Activated T-helper 17 cell treated with anti-CD3 and anti-CD28 coated beads, Interleukin-2, amount 50 U/mL, for 72 hours (primary cell): ENCODE results near the gene HOMER1. TPM values are rescaled to one million over a fixed set of nuclear protein-coding genes. Genes with fewer than 3 reads are reported as not detected.

ENCODE experiments used
- ATAC-seq: fragments of 150-1000 bp; cut with Tn5 transposase; replicated peaks from 2 replicates; pipeline ENCODE4 v1.10.0; 2021; ENCODE audit warnings: mild to moderate bottlenecking, moderate library complexity
- H3K27ac Mint-ChIP-seq: one replicate; pipeline ENCODE4 v1.8.0; 2022; ENCODE audit warnings: mixed read lengths
- H3K27me3 Mint-ChIP-seq: one replicate; pipeline ENCODE4 v1.8.0; 2022; ENCODE audit warnings: mixed read lengths
- H3K36me3 Mint-ChIP-seq: one replicate; pipeline ENCODE4 v1.8.0; 2022; ENCODE audit warnings: low read depth, mild to moderate bottlenecking, mixed read lengths
- H3K4me1 Mint-ChIP-seq: one replicate; pipeline ENCODE4 v1.8.0; 2022; ENCODE audit warnings: mixed read lengths
- H3K4me3 Mint-ChIP-seq: one replicate; pipeline ENCODE4 v1.8.0; 2022; ENCODE audit warnings: mild to moderate bottlenecking, mixed read lengths
- H3K9me3 Mint-ChIP-seq: one replicate; pipeline ENCODE4 v1.8.0; 2022; ENCODE audit warnings: mixed read lengths
- total RNA-seq, 2 donors: library from RNA; stranded (reverse); gene quantifications; one replicate each; pipeline ENCODE4 v1.2.3, GENCODE V29; 2022

HOMER1 gene
- total RNA-seq, 2 donors from 2014 or later = 2.3 to 6.0 TPM

DNA sequence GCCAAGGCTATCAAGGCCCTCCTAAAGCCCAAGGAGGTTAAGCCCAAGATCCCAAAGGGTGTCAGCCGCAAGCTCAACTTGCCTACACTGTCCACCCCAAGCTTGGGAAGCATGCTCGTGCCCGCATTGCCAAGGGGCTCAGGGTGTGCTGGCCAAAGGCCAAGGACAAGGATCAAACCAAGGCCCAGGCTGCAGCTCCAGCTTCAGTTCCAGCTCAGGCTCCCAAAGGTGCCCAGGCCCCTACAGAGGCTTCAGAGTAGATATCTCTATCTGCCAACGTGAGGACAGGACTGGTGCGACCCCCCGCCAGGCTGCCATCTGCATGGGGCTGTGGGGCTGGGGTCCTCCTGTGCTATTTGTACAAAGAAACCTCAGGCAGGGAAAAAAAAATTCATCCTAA, 3.3 kb downstream of the HOMER1 start:
- H3K36me3 Mint-ChIP-seq = peaks cover 6% of the 10 kb centered on the region
- no peak overlapping the region for H3K4me3 Mint-ChIP-seq
- peaks cover 17% of the 10 kb centered on the region for H3K27me3 Mint-ChIP-seq
- H3K4me1 Mint-ChIP-seq = peaks cover 12% of the 10 kb centered on the region
- no peaks in the 10 kb centered on the region for H3K9me3 Mint-ChIP-seq
- no peak overlapping the region for H3K27ac Mint-ChIP-seq
- ATAC-seq = no peak

DNA sequence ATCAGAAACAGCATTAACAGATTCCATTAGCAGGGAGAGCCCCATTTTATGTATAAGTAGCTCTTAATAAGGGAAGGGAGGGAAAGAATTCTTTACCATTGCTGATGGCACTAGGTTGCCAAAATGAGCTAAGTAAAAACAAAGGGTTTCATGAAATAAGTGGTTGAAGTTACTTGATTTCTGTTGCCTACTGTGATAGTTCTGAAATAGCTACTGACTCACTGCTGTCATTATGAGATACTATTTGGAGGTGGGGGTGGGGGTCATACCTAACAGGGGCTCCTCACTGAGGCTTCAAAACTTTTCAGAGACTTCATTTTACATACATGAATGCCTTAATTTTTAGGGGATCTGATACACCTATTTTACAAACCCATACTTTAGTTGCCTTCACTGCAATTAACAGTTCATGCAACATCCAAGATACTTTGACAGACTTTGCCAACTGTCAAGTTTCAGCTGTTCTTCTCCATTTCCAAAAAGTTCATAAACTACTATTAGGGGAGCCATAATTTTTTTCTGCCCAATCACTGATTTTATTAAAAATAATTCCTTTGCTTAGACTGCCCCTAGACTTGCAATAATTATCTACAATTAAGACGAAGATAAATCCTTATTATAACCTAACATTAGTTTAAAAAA, 4.6 kb downstream of the HOMER1 start:
- peaks cover 17% of the 10 kb centered on the region for H3K27me3 Mint-ChIP-seq
- H3K36me3 Mint-ChIP-seq = peaks cover 3% of the 10 kb centered on the region
- ATAC-seq = no peak
- H3K4me1 Mint-ChIP-seq = peaks cover 9% of the 10 kb centered on the region
- H3K9me3 Mint-ChIP-seq = no peaks in the 10 kb centered on the region
- H3K27ac Mint-ChIP-seq = no peak overlapping the region
- H3K4me3 Mint-ChIP-seq = no peak overlapping the region

DNA sequence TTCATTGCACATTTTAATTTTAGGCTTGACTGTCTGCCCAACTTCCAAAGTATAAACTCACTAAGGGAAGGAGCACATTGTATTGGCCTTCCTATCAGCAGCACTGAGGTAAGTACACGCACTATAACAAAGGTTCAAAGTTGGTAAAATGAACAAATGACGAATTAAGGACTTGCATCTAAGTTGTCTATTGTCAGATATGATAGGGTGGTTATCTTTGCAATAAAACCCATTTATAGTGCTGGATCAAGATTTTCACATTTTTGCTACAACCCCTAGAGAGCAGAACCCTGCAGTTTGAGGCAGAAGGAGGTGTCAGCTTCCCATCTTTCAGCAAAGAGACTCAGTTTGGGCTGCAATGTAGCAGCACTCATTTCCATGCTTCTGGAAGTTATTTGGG, 5.1 kb downstream of the HOMER1 start:
- Mint-ChIP-seq H3K36me3 (no peaks in the 10 kb centered on the region), H3K27ac (no peak overlapping the region), H3K4me3 (no peak overlapping the region), H3K4me1 (peaks cover 8% of the 10 kb centered on the region), H3K27me3 (peaks cover 17% of the 10 kb centered on the region), H3K9me3 (no peaks in the 10 kb centered on the region)
- ATAC-seq = no peak

DNA sequence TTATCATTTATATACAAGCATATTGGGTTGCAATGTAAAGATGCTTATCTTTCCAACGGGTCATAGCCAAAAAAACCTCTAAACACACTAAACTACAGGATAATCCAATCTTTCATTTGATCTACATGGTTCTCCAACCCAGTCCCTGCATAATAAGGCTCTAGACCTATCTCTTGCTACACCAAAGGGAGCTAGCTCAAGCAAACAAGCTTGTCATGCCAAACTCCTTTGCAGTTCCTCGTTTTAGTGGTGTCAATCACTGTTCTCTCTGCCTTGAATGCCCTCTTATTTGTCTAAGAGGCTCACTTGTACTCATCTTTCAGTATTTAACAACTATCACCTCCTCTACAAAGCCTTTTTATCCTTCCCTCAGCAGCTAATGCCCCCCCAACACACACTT, 5.6 kb downstream of the HOMER1 start:
- no peak for ATAC-seq
- Mint-ChIP-seq H3K36me3 (no peaks in the 10 kb centered on the region), H3K4me1 (peaks cover 8% of the 10 kb centered on the region), H3K4me3 (no peak overlapping the region), H3K27ac (no peak overlapping the region), H3K9me3 (no peaks in the 10 kb centered on the region), H3K27me3 (peaks cover 17% of the 10 kb centered on the region)

DNA sequence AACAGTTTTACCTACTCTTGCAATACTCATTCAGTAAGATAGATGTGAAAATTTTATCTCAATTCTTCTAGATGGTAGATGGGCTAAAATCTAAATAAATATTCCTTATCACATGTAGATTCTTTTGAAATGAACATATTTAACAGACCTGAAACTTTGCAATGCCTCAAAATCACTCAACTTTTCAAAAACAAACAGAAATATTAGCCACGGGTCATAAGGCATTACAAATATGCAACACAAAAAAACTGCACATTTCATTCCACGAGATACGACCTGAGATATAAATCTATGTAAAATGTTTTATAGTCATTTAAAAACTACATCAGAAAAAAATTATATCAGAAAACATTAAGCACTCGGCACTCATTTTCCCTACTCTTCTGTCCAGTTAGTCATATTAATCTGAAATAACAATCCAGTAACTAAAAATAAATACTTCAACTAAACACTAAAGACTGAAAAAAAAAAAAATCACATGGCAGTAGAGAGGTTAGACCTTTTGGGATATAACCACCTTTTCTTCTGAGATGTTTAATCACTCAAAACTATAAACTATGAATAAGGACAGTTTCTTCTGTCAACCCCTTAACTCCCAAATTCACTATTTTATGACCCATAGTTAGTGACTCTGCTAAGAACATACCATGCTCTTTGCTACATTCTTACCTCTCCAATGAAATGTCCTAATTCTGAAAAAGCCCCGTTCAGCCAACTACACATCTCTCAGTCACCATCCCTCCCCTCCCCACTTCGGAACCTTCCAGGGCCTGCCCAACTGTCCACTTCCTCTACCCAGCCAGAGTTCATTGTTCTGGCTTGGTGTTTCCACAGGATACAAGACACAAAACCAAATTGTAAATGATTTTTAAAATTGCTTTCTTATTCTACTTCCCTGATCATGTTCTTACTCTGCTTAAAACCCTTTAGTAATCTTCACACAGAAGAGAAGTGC, 6.4 kb downstream of the HOMER1 start:
- Mint-ChIP-seq H3K4me3 (no peak overlapping the region), H3K27ac (no peak overlapping the region)

DNA sequence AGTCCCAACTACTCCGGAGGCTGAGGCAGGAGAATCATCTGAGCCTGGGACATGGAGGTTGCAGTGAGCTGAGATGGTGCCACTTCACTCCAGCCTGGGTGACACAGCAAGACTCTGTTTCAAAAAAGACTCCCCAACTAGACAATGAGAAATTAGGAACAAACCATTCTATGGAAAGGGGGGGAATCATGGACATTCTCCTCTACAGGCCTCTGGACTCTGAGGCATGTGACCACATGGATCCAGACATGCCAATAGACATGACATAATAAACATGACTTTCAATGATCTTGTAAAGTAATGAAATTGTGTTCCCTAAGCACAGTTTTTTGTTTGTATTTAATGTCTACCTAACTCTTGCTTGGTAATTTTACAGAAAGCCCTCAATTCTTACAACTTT, 8.8 kb downstream of the HOMER1 start:
- no peak for ATAC-seq
- H3K27ac Mint-ChIP-seq = no peak overlapping the region
- H3K4me3 Mint-ChIP-seq = no peak overlapping the region
- no peaks in the 10 kb centered on the region for H3K4me1 Mint-ChIP-seq
- H3K36me3 Mint-ChIP-seq = no peaks in the 10 kb centered on the region
- peaks cover 7% of the 10 kb centered on the region for H3K27me3 Mint-ChIP-seq
- no peaks in the 10 kb centered on the region for H3K9me3 Mint-ChIP-seq

More for the DNA sequence above, 6.4 kb downstream of the HOMER1 start:
- H3K27me3 Mint-ChIP-seq = peaks cover 12% of the 10 kb centered on the region
- no peak for ATAC-seq
- H3K36me3 Mint-ChIP-seq = no peaks in the 10 kb centered on the region
- H3K9me3 Mint-ChIP-seq = no peaks in the 10 kb centered on the region
- H3K4me1 Mint-ChIP-seq = peaks cover 4% of the 10 kb centered on the region

DNA sequence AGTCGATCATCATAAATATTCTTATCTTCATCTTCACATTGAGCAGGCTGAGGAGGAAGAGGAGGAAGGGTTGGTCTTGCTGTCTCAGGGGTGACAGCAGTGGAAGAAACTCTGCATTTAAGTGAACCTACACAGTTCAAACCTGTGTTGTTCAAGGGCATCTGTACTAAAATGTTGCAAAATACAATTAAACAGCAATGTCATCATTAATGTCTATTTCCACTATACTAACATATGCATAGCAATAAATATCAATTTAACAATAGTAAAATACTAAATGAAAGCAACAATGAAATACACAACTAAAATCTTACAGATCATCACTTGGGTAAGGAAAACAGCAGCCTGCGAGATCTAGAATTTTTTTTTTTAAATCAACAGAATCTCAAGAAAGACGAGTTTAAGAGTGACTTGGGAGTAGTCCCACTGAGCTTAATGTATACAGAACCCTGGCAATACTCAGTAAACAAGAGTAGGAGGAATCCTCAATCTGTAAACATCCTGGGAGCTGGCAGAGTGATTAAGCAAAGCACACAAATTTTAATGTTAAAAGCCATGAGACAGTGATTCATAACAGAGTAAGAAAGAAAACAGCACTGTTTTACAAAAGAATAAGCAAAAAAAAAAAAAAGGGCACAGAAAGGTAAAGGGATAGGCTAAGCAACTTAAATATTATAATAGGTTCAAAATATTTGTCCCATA, 10.0 kb downstream of the HOMER1 start:
- Mint-ChIP-seq H3K4me1 (no peaks in the 10 kb centered on the region), H3K36me3 (no peaks in the 10 kb centered on the region), H3K27ac (no peak overlapping the region), H3K9me3 (no peaks in the 10 kb centered on the region), H3K4me3 (no peak overlapping the region), H3K27me3 (peaks cover 4% of the 10 kb centered on the region)
- no peak for ATAC-seq

DNA sequence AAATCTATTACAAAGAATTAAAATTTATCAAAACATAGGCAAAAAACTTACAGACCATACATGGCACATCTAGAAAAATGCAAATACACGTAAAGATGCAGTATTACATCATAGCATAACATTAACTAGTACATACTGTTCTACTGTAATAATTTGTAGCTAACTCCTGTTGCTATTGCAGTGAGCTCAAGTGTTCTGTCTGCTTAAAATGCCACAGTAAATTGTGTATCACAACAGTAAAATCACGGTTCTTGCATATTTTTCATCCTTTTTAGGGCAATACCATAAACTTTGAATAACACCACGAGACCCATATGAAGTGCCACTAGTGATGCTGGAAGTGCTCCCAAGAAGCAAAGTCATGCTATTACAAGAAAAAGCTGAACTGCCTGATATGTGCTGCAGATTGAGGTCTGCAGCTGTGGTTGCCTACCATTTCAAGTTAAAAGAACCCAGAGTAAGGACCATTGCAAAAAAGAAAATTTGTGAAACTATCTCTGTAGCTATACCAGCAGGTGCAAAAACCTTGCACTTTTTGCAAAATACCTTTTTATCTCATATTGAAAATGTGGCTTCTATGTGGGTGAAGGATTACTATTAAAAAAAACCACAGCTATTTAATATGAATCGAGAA, 14.2 kb downstream of the HOMER1 start:
- H3K27ac Mint-ChIP-seq = no peak overlapping the region
- H3K9me3 Mint-ChIP-seq = no peaks in the 10 kb centered on the region
- H3K4me1 Mint-ChIP-seq = no peaks in the 10 kb centered on the region

DNA sequence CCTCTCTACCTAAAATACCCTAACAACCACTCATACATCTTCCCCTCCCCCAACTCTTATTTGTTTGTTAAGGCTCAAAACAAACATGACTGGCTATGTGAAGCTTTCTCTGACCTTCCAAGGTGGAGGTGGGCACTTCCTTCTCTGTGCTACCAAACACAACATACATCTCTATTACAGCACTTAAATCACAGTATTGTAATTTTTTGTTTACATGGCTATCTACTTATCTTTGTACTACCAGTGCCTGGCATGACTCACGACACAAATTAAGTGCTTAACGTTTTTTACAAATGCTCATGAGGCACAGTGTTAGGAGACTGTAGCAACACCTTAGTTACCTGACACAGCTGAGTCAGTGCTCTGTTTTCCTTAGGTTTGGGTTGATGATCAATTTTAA, 18.6 kb downstream of the HOMER1 start:
- Mint-ChIP-seq H3K27me3 (peaks cover 5% of the 10 kb centered on the region), H3K36me3 (no peaks in the 10 kb centered on the region), H3K4me3 (no peak overlapping the region), H3K4me1 (no peaks in the 10 kb centered on the region), H3K9me3 (no peaks in the 10 kb centered on the region), H3K27ac (no peak overlapping the region)
- no peak for ATAC-seq

More for the DNA sequence above, 14.2 kb downstream of the HOMER1 start:
- Mint-ChIP-seq H3K27me3 (no peaks in the 10 kb centered on the region), H3K4me3 (no peak overlapping the region), H3K36me3 (no peaks in the 10 kb centered on the region)
- ATAC-seq = no peak

DNA sequence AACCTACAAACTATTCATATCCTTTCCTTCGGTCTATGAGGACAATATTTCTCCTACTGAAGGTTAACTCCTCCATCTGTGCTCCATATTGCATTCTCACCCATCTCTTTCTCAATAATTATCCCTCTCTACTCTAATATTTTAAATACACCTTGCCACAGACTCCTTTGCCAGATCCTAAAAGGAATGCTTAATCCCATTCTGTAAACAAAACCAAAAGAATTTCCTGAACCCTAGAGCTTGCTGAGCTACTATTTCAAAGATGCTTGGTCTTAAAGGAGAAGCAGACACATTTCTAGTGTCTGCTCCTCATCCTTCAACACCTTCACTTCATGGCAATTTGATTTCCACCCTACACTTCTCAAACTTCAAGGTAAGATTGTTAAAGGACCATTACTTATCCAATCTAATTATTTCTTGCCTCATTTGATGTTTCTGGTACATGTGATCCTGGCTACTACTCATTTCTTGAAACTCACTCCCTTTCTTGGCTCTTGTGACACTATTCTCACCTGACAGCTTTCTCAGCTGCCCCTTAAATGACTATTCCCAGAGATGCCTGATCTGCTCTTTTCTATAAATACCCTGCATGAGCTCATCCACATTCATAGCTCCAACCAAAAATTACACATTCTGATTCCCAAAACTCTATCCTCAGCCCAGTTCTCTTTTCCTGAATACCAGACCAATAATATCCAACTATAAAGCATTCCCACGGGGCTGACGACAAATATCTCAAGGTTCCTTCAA, 20.2 kb downstream of the HOMER1 start:
- no peak overlapping the region for H3K4me3 Mint-ChIP-seq

DNA sequence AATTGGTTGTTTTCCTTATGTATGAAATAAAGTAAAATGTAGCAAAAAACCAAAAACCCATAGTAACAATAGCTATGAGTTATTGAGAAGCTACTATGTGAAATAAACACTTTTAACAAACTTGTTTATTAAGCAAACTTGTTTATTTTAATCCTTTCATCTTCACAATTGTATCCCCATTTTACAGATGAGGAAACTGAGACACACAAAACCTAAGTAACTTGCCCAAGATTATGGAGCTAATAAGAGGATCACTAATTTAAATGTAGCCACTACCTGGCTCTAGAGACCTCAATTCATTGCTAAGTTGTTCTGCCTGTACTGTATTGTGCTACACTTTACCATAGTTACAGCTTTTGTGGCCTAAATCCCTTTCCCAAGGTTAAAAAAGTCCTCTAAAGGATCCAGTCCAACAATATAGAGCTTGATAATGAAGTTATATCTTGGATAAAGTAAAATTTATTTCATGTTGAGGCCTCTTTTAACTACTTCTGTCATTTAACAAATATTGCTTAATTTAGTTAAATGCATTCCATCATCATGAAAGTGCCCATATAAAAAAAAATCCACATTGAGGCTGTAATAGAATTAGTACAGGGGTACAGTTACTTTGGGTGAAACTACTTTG, 22.1 kb downstream of the HOMER1 start:
- Mint-ChIP-seq H3K27me3 (peaks cover 7% of the 10 kb centered on the region), H3K36me3 (no peaks in the 10 kb centered on the region), H3K4me1 (no peaks in the 10 kb centered on the region), H3K4me3 (no peak overlapping the region), H3K27ac (no peak overlapping the region), H3K9me3 (no peaks in the 10 kb centered on the region)
- no peak for ATAC-seq

More for the DNA sequence above, 20.2 kb downstream of the HOMER1 start:
- H3K36me3 Mint-ChIP-seq = no peaks in the 10 kb centered on the region
- H3K27ac Mint-ChIP-seq = no peak overlapping the region
- H3K27me3 Mint-ChIP-seq = peaks cover 7% of the 10 kb centered on the region
- no peak for ATAC-seq
- no peaks in the 10 kb centered on the region for H3K9me3 Mint-ChIP-seq
- H3K4me1 Mint-ChIP-seq = no peaks in the 10 kb centered on the region

DNA sequence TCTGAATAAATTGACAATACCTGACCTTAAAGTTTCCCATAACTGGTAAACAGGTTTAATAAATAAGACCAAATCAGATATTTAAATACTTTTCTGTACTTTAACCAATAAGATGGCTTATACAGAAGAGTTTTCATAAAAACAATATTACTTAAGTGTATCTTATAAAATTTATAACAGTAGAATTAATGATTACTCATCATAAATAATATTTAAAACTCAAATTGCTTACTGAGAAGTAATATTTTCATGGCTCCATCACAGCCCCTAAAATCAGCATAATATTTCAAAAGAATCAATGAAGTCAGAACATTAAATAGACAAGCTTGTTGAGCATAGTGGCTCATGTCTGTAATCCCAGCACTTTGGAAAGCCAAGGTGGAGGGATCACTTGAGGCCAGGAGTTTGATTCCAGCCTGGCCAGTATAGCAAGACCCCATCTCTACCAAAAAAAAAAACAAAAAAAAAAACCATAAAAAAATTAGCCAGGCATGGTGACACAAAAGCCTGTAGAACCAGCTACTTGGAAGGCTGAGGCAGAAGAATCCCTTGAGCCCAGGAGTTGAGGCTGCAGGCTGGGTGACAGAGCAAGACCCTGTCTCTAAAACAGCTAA, 23.5 kb downstream of the HOMER1 start:
- H3K27ac Mint-ChIP-seq = no peak overlapping the region
- no peak for ATAC-seq
- no peaks in the 10 kb centered on the region for H3K9me3 Mint-ChIP-seq
- peaks cover 7% of the 10 kb centered on the region for H3K27me3 Mint-ChIP-seq
- H3K4me1 Mint-ChIP-seq = no peaks in the 10 kb centered on the region
- no peaks in the 10 kb centered on the region for H3K36me3 Mint-ChIP-seq
- no peak overlapping the region for H3K4me3 Mint-ChIP-seq

DNA sequence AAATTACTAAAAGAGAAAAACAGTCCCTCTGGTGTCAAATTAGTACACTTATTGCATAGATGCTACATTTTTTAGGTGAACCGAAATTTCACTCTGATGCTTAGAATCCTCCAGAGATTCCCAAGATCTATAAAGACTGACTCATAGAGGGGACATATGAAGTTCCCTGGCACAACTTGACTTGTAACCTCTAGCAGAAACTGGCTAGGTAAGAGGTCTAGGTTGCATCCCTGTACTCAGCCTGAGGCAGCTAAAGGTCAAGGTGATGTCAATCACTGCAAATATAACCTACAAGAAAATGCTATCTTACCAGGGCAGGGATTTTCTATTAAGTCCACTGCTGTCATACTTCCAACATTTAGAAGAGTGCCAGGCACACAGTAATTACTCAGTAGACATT, 24.2 kb downstream of the HOMER1 start:
- H3K4me3 Mint-ChIP-seq = no peak overlapping the region

More for the DNA sequence above, 24.2 kb downstream of the HOMER1 start:
- no peaks in the 10 kb centered on the region for H3K36me3 Mint-ChIP-seq
- H3K9me3 Mint-ChIP-seq = no peaks in the 10 kb centered on the region
- no peak overlapping the region for H3K27ac Mint-ChIP-seq
- H3K27me3 Mint-ChIP-seq = peaks cover 7% of the 10 kb centered on the region
- no peaks in the 10 kb centered on the region for H3K4me1 Mint-ChIP-seq
- ATAC-seq = no peak
